ENCODE results near the gene PHTF2.

Gene PHTF2

DNA sequence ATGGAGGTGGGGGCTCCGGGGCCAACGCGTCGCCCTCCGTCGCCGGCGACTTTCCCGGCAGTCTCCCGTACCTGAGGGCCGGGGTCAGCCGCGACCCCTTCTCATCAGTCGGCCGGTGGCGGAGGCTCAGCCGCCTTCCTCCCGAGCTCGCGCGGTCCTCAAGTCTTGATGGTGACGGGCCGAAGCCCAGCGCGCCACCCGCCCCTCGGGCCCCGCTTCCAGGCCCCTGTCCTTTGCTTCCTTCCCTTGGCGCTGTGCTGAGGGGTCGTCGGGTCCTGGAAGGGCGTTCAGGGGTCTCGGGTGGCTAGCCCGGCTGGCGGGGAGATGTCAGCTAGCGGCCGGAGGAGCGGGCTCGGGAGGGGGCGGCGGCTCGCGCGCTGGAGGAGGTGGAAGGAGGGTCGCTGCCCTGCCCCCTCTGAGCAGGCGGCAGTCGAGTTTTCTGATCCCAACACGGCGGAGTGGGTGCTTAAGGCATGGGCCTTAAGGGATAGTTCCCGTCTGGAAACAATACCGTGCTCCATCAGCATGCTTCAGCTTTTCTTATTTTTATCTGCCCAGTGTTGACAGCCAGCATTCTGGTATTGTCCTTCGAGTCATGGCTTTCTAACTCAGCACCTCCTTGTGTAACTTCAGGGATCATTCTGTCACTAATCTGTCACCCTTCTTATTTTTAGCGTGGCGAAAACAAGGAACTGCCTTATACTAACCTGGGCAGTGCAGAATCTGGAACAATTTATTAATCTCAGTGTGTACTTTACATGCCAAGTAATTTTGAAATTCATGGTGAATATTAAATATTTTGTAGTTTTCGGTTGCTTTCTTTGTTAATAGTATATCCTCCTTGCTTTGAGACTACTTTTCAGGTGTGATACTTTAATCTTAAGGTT is 748 bp downstream of the PHTF2 start (continued):
- TF ChIP-seq ZNF354C (tag by site-specific recombination; IDR thresholded peaks at IDR 0.05; ENCODE audit: borderline replicate concordance, low read depth) (no peak), ZNF626 (tag by site-specific recombination; IDR thresholded peaks at IDR 0.05) (no peak), HOXC10 (CRISPR knock-in tag; IDR thresholded peaks at IDR 0.05) (no peak), MYNN (tag by site-specific recombination; IDR thresholded peaks at IDR 0.05; ENCODE audit: borderline replicate concordance) (no peak), ZNF292 (tag by site-specific recombination; IDR thresholded peaks at IDR 0.05; ENCODE audit: borderline replicate concordance, low read depth) (no peak), ZNF510 (tag by site-specific recombination; IDR thresholded peaks at IDR 0.05; ENCODE audit: insufficient replicate concordance) (no peak), ZBTB7A (tag by site-specific recombination; IDR thresholded peaks at IDR 0.05; ENCODE audit: low read depth) (0 out of 2 replicates have a peak, but pooled peaks have one; percentile 45), ZNF426 (tag by site-specific recombination; IDR thresholded peaks at IDR 0.05) (no peak), IKZF3 (tag by site-specific recombination; IDR thresholded peaks at IDR 0.05) (no peak), KLF9 (tag by site-specific recombination; IDR thresholded peaks at IDR 0.05; ENCODE audit: low read depth) (peak; percentile 73), ZNF777 (tag by site-specific recombination; IDR thresholded peaks at IDR 0.05; ENCODE audit: borderline replicate concordance) (0 out of 2 replicates have a peak, but pooled peaks have one; percentile 61), HOXD13 (CRISPR knock-in tag; IDR thresholded peaks at IDR 0.05; ENCODE audit: borderline replicate concordance) (no peak), KLF1 (tag by site-specific recombination; IDR thresholded peaks at IDR 0.05) (no peak; the same call in 1 of the 2 replicates), KLF10 (tag by site-specific recombination; IDR thresholded peaks at IDR 0.05) (no peak), ZNF548 (tag by site-specific recombination; IDR thresholded peaks at IDR 0.05) (no peak)
- TF ChIP-seq, protein P1, sequence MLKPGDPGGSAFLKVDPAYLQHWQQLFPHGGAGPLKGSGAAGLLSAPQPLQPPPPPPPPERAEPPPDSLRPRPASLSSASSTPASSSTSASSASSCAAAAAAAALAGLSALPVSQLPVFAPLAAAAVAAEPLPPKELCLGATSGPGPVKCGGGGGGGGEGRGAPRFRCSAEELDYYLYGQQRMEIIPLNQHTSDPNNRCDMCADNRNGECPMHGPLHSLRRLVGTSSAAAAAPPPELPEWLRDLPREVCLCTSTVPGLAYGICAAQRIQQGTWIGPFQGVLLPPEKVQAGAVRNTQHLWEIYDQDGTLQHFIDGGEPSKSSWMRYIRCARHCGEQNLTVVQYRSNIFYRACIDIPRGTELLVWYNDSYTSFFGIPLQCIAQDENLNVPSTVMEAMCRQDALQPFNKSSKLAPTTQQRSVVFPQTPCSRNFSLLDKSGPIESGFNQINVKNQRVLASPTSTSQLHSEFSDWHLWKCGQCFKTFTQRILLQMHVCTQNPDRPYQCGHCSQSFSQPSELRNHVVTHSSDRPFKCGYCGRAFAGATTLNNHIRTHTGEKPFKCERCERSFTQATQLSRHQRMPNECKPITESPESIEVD (tag by site-specific recombination; IDR thresholded peaks at IDR 0.05) = no peak
- TF ChIP-seq, protein P2, sequence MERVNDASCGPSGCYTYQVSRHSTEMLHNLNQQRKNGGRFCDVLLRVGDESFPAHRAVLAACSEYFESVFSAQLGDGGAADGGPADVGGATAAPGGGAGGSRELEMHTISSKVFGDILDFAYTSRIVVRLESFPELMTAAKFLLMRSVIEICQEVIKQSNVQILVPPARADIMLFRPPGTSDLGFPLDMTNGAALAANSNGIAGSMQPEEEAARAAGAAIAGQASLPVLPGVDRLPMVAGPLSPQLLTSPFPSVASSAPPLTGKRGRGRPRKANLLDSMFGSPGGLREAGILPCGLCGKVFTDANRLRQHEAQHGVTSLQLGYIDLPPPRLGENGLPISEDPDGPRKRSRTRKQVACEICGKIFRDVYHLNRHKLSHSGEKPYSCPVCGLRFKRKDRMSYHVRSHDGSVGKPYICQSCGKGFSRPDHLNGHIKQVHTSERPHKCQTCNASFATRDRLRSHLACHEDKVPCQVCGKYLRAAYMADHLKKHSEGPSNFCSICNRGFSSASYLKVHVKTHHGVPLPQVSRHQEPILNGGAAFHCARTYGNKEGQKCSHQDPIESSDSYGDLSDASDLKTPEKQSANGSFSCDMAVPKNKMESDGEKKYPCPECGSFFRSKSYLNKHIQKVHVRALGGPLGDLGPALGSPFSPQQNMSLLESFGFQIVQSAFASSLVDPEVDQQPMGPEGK (tag by site-specific recombination; IDR thresholded peaks at IDR 0.05) = peak; percentile 37; the same call in 1 of the 2 replicates
- TF ChIP-seq, protein P3, sequence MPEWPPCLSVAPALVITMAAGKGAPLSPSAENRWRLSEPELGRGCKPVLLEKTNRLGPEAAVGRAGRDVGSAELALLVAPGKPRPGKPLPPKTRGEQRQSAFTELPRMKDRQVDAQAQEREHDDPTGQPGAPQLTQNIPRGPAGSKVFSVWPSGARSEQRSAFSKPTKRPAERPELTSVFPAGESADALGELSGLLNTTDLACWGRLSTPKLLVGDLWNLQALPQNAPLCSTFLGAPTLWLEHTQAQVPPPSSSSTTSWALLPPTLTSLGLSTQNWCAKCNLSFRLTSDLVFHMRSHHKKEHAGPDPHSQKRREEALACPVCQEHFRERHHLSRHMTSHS (tag by site-specific recombination; IDR thresholded peaks at IDR 0.05) = no peak
- TF ChIP-seq, protein P4, sequence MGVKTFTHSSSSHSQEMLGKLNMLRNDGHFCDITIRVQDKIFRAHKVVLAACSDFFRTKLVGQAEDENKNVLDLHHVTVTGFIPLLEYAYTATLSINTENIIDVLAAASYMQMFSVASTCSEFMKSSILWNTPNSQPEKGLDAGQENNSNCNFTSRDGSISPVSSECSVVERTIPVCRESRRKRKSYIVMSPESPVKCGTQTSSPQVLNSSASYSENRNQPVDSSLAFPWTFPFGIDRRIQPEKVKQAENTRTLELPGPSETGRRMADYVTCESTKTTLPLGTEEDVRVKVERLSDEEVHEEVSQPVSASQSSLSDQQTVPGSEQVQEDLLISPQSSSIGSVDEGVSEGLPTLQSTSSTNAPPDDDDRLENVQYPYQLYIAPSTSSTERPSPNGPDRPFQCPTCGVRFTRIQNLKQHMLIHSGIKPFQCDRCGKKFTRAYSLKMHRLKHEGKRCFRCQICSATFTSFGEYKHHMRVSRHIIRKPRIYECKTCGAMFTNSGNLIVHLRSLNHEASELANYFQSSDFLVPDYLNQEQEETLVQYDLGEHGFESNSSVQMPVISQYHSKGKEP (tag by site-specific recombination; IDR thresholded peaks at IDR 0.05) = no peak
- TF ChIP-seq, protein P5, sequence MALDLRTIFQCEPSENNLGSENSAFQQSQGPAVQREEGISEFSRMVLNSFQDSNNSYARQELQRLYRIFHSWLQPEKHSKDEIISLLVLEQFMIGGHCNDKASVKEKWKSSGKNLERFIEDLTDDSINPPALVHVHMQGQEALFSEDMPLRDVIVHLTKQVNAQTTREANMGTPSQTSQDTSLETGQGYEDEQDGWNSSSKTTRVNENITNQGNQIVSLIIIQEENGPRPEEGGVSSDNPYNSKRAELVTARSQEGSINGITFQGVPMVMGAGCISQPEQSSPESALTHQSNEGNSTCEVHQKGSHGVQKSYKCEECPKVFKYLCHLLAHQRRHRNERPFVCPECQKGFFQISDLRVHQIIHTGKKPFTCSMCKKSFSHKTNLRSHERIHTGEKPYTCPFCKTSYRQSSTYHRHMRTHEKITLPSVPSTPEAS (tag by site-specific recombination; IDR thresholded peaks at IDR 0.05) = no peak
- TF ChIP-seq, protein P6, sequence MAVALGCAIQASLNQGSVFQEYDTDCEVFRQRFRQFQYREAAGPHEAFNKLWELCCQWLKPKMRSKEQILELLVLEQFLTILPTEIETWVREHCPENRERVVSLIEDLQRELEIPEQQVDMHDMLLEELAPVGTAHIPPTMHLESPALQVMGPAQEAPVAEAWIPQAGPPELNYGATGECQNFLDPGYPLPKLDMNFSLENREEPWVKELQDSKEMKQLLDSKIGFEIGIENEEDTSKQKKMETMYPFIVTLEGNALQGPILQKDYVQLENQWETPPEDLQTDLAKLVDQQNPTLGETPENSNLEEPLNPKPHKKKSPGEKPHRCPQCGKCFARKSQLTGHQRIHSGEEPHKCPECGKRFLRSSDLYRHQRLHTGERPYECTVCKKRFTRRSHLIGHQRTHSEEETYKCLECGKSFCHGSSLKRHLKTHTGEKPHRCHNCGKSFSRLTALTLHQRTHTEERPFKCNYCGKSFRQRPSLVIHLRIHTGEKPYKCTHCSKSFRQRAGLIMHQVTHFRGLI (tag by site-specific recombination; IDR thresholded peaks at IDR 0.05) = 0 out of 2 replicates have a peak, but pooled peaks have one; percentile 11
- TF ChIP-seq, protein P7, sequence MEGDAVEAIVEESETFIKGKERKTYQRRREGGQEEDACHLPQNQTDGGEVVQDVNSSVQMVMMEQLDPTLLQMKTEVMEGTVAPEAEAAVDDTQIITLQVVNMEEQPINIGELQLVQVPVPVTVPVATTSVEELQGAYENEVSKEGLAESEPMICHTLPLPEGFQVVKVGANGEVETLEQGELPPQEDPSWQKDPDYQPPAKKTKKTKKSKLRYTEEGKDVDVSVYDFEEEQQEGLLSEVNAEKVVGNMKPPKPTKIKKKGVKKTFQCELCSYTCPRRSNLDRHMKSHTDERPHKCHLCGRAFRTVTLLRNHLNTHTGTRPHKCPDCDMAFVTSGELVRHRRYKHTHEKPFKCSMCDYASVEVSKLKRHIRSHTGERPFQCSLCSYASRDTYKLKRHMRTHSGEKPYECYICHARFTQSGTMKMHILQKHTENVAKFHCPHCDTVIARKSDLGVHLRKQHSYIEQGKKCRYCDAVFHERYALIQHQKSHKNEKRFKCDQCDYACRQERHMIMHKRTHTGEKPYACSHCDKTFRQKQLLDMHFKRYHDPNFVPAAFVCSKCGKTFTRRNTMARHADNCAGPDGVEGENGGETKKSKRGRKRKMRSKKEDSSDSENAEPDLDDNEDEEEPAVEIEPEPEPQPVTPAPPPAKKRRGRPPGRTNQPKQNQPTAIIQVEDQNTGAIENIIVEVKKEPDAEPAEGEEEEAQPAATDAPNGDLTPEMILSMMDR (tag by site-specific recombination; IDR thresholded peaks at IDR 0.05) = no peak
- TF ChIP-seq, protein P8, sequence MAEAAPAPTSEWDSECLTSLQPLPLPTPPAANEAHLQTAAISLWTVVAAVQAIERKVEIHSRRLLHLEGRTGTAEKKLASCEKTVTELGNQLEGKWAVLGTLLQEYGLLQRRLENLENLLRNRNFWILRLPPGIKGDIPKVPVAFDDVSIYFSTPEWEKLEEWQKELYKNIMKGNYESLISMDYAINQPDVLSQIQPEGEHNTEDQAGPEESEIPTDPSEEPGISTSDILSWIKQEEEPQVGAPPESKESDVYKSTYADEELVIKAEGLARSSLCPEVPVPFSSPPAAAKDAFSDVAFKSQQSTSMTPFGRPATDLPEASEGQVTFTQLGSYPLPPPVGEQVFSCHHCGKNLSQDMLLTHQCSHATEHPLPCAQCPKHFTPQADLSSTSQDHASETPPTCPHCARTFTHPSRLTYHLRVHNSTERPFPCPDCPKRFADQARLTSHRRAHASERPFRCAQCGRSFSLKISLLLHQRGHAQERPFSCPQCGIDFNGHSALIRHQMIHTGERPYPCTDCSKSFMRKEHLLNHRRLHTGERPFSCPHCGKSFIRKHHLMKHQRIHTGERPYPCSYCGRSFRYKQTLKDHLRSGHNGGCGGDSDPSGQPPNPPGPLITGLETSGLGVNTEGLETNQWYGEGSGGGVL (tag by site-specific recombination; IDR thresholded peaks at IDR 0.05) = peak; percentile 29; the same call in 1 of the 2 replicates
